ENCODE results near the gene SLC39A11.

DNA sequence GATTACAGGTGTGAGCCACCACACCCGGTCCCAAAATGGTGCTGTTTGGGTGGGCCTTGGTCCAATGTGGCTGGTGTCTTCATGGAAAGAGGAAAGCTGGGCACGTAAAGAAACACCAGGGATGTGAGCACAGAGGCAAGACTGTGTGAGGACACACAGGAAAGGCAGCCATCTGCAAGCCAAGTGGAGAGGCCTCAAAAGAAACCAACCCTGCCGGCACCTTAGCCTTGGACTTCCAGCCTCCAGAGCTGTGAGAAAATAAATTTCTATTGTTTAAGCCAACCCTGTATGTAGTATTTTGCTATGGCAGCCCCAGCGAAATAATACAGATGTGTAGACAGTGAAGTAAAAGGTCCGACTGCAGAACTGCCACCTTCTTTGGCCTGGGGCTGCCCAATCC lies 68.7 kb downstream of the SLC39A11 start:
- TF ChIP-seq, protein P1, sequence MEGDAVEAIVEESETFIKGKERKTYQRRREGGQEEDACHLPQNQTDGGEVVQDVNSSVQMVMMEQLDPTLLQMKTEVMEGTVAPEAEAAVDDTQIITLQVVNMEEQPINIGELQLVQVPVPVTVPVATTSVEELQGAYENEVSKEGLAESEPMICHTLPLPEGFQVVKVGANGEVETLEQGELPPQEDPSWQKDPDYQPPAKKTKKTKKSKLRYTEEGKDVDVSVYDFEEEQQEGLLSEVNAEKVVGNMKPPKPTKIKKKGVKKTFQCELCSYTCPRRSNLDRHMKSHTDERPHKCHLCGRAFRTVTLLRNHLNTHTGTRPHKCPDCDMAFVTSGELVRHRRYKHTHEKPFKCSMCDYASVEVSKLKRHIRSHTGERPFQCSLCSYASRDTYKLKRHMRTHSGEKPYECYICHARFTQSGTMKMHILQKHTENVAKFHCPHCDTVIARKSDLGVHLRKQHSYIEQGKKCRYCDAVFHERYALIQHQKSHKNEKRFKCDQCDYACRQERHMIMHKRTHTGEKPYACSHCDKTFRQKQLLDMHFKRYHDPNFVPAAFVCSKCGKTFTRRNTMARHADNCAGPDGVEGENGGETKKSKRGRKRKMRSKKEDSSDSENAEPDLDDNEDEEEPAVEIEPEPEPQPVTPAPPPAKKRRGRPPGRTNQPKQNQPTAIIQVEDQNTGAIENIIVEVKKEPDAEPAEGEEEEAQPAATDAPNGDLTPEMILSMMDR (IDR thresholded peaks at IDR 0.05; ENCODE audit: low read depth, low read length), result no peak
- TF ChIP-seq EZH2phosphoT487 (IDR thresholded peaks at IDR 0.05; ENCODE audit: low read depth), result no peak

Data from OCI-LY3 (cell line).